ENCODE data around the gene HLTF. TPM values are rescaled to one million over a fixed set of nuclear protein-coding genes. Genes with fewer than 3 reads are reported as not detected.

Gene HLTF
- total and polyA plus RNA-seq, 8 donors: 2.3 to 17.5 (median 11.0) TPM

DNA sequence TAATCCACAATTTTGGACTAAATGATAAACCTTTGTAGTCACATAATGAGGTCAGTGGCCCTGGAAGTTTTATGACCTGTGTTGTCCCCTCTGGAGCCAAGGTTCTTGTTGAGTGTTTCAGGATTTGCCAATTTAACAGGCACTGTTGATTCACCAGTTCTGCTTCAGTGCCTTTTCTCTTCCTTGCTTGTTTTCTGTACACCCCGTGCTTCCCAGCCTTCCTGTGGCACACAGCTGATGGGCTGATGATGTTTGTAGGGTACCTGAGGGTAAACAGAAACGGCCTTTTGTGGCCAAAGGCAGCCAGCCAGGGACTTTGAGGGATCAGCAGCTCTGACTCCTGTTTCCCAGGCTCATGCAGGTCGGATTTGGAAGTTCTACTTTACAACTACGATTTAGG is 81.7 kb downstream of the HLTF start:
- Histone ChIP-seq H3K36me3 (peaks cover 0 to 3% (median 0%) of the 10 kb centered on the region in 3 donors), H3K27ac (no peak overlapping the region), H3K9me3 (no peaks in the 10 kb centered on the region), H3K27me3 (no peaks in the 10 kb centered on the region), H3K4me1 (no peaks in the 10 kb centered on the region), H3K4me3 (no peak overlapping the region)
- intact Hi-C loops (cut with DNase I): no loop called here
- DNase-seq (no peak), FAIRE-seq (no peak), ATAC-seq (peak in 2 of 4 donors; percentile 80 to 86)
- TF ChIP-seq, protein P1, sequence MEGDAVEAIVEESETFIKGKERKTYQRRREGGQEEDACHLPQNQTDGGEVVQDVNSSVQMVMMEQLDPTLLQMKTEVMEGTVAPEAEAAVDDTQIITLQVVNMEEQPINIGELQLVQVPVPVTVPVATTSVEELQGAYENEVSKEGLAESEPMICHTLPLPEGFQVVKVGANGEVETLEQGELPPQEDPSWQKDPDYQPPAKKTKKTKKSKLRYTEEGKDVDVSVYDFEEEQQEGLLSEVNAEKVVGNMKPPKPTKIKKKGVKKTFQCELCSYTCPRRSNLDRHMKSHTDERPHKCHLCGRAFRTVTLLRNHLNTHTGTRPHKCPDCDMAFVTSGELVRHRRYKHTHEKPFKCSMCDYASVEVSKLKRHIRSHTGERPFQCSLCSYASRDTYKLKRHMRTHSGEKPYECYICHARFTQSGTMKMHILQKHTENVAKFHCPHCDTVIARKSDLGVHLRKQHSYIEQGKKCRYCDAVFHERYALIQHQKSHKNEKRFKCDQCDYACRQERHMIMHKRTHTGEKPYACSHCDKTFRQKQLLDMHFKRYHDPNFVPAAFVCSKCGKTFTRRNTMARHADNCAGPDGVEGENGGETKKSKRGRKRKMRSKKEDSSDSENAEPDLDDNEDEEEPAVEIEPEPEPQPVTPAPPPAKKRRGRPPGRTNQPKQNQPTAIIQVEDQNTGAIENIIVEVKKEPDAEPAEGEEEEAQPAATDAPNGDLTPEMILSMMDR (IDR thresholded peaks at IDR 0.05): no peak
- 58 to 60% methylated on average over 4 of the region's 4 CpGs for WGBS, 2 donors

DNA sequence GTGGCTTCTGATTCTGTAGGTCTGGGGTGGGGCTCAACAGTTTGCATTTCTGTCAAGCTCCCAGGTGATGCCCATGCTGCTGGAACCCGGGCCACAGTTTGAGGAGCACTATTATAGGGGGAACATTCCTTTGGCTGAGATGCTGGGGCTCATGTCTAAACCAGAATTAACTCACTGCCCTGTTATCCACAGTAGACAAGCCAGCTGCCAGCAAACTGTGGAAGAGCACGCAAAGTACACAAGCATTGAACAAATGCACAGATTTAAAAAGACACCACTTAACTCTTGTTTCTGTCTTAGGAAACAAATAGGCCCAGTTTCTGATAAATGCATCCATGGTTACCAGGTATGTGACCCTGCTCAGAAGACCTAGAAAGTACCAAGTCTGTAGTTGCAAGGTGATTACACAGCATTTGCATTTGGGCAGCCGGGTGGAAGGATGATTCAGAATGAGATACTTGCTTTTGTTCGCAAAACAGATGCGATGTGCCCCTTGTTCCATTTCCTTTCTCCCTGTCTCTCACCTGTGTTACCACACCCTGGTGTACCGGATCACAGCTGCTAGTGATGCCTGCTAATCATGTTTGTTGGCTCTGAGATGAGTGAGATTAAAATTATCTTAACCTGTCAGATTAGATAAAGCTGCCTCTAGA is 82.6 kb downstream of the HLTF start:
- Histone ChIP-seq H3K27me3 (no peaks in the 10 kb centered on the region), H3K27ac (no peak overlapping the region), H3K4me3 (no peak overlapping the region), H3K36me3 (no peaks in the 10 kb centered on the region), H3K9me3 (no peaks in the 10 kb centered on the region), H3K4me1 (no peaks in the 10 kb centered on the region)
- intact Hi-C loops (cut with DNase I): no loop called here
- TF ChIP-seq, protein P1 (IDR thresholded peaks at IDR 0.05): no peak
- no peak for FAIRE-seq
- 75% methylated on average over 6 of the region's 6 CpGs for WGBS, 2 donors
- no peak for DNase-seq
- peak in 2 of 4 donors; percentile 60 to 71 for ATAC-seq

DNA sequence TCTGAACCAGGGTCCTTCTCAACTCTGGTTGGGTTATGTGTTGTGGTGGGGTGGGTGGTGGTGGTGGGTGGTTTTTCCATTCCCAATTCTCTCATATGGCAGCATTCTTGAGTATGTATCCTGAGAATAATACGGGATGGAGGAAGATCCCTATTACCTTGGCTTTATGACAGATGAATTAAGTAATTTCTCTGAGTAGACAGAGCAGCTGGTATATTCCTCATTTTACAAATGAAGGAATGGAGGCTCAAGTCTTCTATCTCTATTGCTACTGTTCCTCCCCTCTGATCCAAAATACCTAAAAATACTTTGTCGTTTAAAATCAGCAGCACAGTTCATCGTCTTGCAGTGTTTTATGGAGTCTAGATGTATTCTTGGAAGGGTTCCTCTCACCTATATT is 84.6 kb downstream of the HLTF start:
- FAIRE-seq (no peak), ATAC-seq (no peak)
- peaks cover 0 to under 1% (median 0%) of the 10 kb centered on the region in 3 donors for H3K36me3 ChIP-seq

DNA sequence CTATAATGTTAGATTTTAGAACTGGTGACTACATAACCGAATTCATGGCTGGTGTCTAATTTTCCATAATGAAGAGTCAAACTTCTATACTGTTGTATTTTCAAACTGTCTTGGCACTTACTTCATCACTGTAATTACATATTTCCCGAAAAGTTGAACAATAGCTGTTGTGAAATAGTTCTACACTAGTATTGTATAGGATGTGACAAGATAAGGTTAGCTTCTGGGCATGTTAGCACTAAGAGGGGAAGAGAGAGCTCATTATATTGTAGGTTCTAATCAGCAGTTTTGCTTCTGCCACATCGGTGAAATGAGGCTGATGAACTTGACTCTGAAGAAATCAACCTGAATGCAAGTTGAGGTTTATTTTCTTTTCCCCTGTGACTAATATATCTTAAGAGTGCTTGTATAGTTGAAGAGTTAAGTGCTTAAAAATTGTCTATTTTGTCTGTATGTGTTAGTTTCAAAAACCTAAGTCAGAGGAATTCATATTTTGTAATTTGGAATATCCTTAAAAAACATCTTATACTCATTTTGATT is 86.1 kb downstream of the HLTF start:
- no peak for FAIRE-seq
- no peak overlapping the region for H3K4me3 ChIP-seq
- TF ChIP-seq, protein P1 (IDR thresholded peaks at IDR 0.05): no peak
- DNase-seq: no peak
- intact Hi-C loops (cut with DNase I): no loop called here
- H3K9me3 ChIP-seq: no peaks in the 10 kb centered on the region
- H3K27me3 ChIP-seq: no peaks in the 10 kb centered on the region
- ATAC-seq: no peak
- WGBS, 2 donors: 84 to 95% methylated on average over 3 of the region's 3 CpGs
- H3K36me3 ChIP-seq: peaks cover 0 to 7% (median 0%) of the 10 kb centered on the region in 3 donors
- no peak overlapping the region for H3K27ac ChIP-seq
- H3K4me1 ChIP-seq: no peaks in the 10 kb centered on the region

More for the DNA sequence above, 84.6 kb downstream of the HLTF start:
- WGBS, 2 donors: 90 to 91% methylated on average over 3 of the region's 3 CpGs
- intact Hi-C loops (cut with DNase I): no loop called here
- Histone ChIP-seq H3K27me3 (no peaks in the 10 kb centered on the region), H3K9me3 (no peaks in the 10 kb centered on the region), H3K4me1 (no peaks in the 10 kb centered on the region), H3K27ac (no peak overlapping the region), H3K4me3 (no peak overlapping the region)
- no peak for DNase-seq
- TF ChIP-seq, protein P1 (IDR thresholded peaks at IDR 0.05): no peak

DNA sequence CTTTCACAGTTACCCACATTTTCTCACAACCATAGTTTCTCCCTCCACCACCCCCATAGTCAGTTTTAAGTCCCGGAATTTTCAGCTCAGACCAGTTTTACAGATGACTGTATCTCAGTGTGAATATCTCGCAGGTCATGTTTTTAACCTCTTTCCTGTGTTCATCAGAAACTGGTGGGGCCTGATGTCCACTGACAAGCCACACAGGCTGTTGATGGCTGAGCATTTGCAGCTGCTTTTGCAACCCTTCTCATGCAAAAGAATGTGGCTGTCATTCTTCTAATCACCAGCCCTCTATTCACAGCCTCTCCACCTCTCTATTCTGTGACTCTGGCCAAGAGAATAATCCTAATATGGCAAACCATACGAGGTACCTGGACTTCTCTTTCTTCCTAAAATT is 86.5 kb downstream of the HLTF start:
- FAIRE-seq: no peak
- H3K27ac ChIP-seq: no peak overlapping the region
- intact Hi-C loops (cut with DNase I): no loop called here

More for the DNA sequence above, 86.5 kb downstream of the HLTF start:
- Histone ChIP-seq H3K27me3 (no peaks in the 10 kb centered on the region), H3K36me3 (peaks cover 0 to 7% (median 0%) of the 10 kb centered on the region in 3 donors), H3K4me3 (no peak overlapping the region), H3K9me3 (no peaks in the 10 kb centered on the region), H3K4me1 (no peaks in the 10 kb centered on the region)
- WGBS, 2 donors: 84 to 96% methylated on average over 3 of the region's 3 CpGs
- TF ChIP-seq, protein P1 (IDR thresholded peaks at IDR 0.05): no peak
- no peak for ATAC-seq
- no peak for DNase-seq

Measured in pancreas (tissue), 10 donors.